ENCODE data around the gene VWA1.

GRCh38 chr1:1393014-1393413 is 42.5 kb upstream of the VWA1 start:
- TF ChIP-seq POLR2AphosphoS5 (IDR thresholded peaks at IDR 0.05) (no peak), CTCF (IDR thresholded peaks at IDR 0.05) (no peak)
